ENCODE results near the gene MPPED2. TPM values are rescaled to one million over a fixed set of nuclear protein-coding genes. Genes with fewer than 3 reads are reported as not detected.

Gene MPPED2
- total RNA-seq, 1 donor from 2014 or later, result 1.6 TPM

DNA sequence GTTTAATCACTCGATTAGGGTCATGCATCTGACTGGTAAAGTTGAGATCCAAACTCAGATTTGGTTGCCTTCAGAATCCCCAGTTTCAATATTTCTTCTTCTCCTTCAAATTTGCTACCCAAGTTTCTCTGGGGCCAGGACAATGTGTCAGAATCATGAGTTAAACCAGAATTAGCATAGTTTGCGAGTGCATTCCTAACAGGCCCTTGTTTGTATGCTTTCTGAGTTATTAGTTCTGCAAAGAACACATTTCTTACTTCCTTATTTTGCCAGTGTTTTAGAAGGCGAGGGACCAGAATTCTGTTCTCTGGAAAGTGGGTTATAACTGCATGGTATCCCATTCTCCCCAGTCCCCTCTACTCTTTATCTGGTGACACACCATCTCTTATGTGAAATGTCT, 151.3 kb downstream of the MPPED2 start:
- peaks cover 7% of the 10 kb centered on the region for H3K4me1 Mint-ChIP-seq (ENCODE audit: low read depth, unreplicated experiment)
- no peak overlapping the region for H3K9ac ChIP-seq (ENCODE audit: low read length)
- H3K27me3 Mint-ChIP-seq (ENCODE audit: low read depth, unreplicated experiment), result no peaks in the 10 kb centered on the region
- TF ChIP-seq EZH2 (IDR thresholded peaks at IDR 0.05; ENCODE audit: insufficient read depth, low read length), result no peak
- TF ChIP-seq, protein P1, sequence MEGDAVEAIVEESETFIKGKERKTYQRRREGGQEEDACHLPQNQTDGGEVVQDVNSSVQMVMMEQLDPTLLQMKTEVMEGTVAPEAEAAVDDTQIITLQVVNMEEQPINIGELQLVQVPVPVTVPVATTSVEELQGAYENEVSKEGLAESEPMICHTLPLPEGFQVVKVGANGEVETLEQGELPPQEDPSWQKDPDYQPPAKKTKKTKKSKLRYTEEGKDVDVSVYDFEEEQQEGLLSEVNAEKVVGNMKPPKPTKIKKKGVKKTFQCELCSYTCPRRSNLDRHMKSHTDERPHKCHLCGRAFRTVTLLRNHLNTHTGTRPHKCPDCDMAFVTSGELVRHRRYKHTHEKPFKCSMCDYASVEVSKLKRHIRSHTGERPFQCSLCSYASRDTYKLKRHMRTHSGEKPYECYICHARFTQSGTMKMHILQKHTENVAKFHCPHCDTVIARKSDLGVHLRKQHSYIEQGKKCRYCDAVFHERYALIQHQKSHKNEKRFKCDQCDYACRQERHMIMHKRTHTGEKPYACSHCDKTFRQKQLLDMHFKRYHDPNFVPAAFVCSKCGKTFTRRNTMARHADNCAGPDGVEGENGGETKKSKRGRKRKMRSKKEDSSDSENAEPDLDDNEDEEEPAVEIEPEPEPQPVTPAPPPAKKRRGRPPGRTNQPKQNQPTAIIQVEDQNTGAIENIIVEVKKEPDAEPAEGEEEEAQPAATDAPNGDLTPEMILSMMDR (IDR thresholded peaks at IDR 0.05; ENCODE audit: insufficient read depth, low read depth, low read length), result no peak
- no peak overlapping the region for H3K27ac Mint-ChIP-seq (ENCODE audit: unreplicated experiment)
- no peaks in the 10 kb centered on the region for H3K36me3 Mint-ChIP-seq (ENCODE audit: low read depth, unreplicated experiment)
- H3K4me3 ChIP-seq (ENCODE audit: insufficient read depth, low read depth, low read length), result no peak overlapping the region
- H2AFZ ChIP-seq (ENCODE audit: low read depth, low read length), result no peak overlapping the region
- no peak overlapping the region for H3K4me2 ChIP-seq (ENCODE audit: low read length)
- no peak overlapping the region for H3K27ac ChIP-seq (ENCODE audit: low read depth, low read length)
- H3K4me1 ChIP-seq (ENCODE audit: insufficient read depth, low read length), result no peaks in the 10 kb centered on the region
- FAIRE-seq, result no peak
- no peaks in the 10 kb centered on the region for H3K27me3 ChIP-seq (ENCODE audit: insufficient read depth, low read length)
- no peaks in the 10 kb centered on the region for H3K9me3 Mint-ChIP-seq (ENCODE audit: unreplicated experiment)
- DNase-seq (ENCODE audit: low read depth), result no peak
- H4K20me1 ChIP-seq (ENCODE audit: insufficient read depth, low read length), result no peaks in the 10 kb centered on the region
- H3K79me2 ChIP-seq (ENCODE audit: insufficient read depth, low read length), result no peaks in the 10 kb centered on the region
- H3K4me3 Mint-ChIP-seq (ENCODE audit: unreplicated experiment), result no peak overlapping the region
- H3K9me3 ChIP-seq (ENCODE audit: insufficient read depth, low read depth, low read length), result no peaks in the 10 kb centered on the region
- no peaks in the 10 kb centered on the region for H3K36me3 ChIP-seq (ENCODE audit: insufficient read depth, low read length)

DNA sequence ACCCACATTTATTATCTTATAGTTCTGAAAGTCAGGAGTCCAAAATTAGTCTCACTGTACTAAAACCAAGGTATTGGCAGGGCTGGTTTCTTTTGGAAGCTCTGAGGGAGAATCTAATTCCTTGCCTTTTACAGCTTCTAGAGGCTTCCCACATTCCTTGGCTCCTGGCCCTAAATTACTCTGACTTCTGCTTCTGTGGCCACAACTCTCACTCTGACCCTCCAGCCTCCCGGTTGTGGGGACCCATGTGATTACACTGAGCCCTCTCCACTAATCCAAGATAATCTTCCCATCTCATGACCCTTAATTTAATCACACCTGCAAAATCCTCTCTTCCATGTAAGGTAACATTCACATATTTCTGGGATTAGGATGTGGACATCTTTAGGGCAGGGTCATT, 152.3 kb downstream of the MPPED2 start:
- Mint-ChIP-seq H3K27ac (ENCODE audit: unreplicated experiment) (no peak overlapping the region), H3K9me3 (ENCODE audit: unreplicated experiment) (no peaks in the 10 kb centered on the region)
- no peaks in the 10 kb centered on the region for H3K9me3 ChIP-seq (ENCODE audit: insufficient read depth, low read depth, low read length)

DNA sequence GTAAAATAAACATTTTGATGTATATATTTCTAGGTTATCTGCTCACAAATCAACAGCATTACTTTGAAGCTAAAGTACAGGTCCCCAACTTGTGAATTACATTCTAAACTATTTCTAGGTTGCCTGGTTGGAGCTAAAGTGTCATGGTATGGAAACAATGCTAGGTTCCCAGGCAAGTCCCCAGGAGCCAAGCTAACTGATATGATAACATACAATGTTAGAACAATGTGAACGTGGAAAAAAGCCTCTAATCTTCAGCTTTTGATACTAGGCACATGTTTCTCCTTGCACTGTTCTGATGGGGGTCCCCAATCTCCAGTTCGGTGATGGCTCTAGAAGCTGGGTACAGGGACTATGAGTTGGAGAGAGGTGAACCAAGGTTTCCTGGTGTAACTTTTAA, 153.4 kb downstream of the MPPED2 start:
- no peak overlapping the region for H3K27ac Mint-ChIP-seq (ENCODE audit: unreplicated experiment)
- no peak for TF ChIP-seq EZH2 (IDR thresholded peaks at IDR 0.05; ENCODE audit: insufficient read depth, low read length)
- TF ChIP-seq, protein P1 (IDR thresholded peaks at IDR 0.05; ENCODE audit: insufficient read depth, low read depth, low read length), result no peak

More for the DNA sequence above, 152.3 kb downstream of the MPPED2 start:
- H3K9ac ChIP-seq (ENCODE audit: low read length), result no peak overlapping the region
- Mint-ChIP-seq H3K4me1 (ENCODE audit: low read depth, unreplicated experiment) (peaks cover 7% of the 10 kb centered on the region), H3K36me3 (ENCODE audit: low read depth, unreplicated experiment) (no peaks in the 10 kb centered on the region), H3K27me3 (ENCODE audit: low read depth, unreplicated experiment) (no peaks in the 10 kb centered on the region), H3K4me3 (ENCODE audit: unreplicated experiment) (no peak overlapping the region)
- H3K27me3 ChIP-seq (ENCODE audit: insufficient read depth, low read length), result no peaks in the 10 kb centered on the region
- no peak overlapping the region for H3K4me3 ChIP-seq (ENCODE audit: insufficient read depth, low read depth, low read length)
- H3K27ac ChIP-seq (ENCODE audit: low read depth, low read length), result no peak overlapping the region
- no peaks in the 10 kb centered on the region for H4K20me1 ChIP-seq (ENCODE audit: insufficient read depth, low read length)
- H3K36me3 ChIP-seq (ENCODE audit: insufficient read depth, low read length), result no peaks in the 10 kb centered on the region
- H3K4me2 ChIP-seq (ENCODE audit: low read length), result no peak overlapping the region
- no peaks in the 10 kb centered on the region for H3K4me1 ChIP-seq (ENCODE audit: insufficient read depth, low read length)
- DNase-seq (ENCODE audit: low read depth) (no peak), FAIRE-seq (no peak)
- TF ChIP-seq, protein P1 (IDR thresholded peaks at IDR 0.05; ENCODE audit: insufficient read depth, low read depth, low read length), result no peak
- no peak for TF ChIP-seq EZH2 (IDR thresholded peaks at IDR 0.05; ENCODE audit: insufficient read depth, low read length)
- no peak overlapping the region for H2AFZ ChIP-seq (ENCODE audit: low read depth, low read length)
- H3K79me2 ChIP-seq (ENCODE audit: insufficient read depth, low read length), result no peaks in the 10 kb centered on the region

More for the DNA sequence above, 153.4 kb downstream of the MPPED2 start:
- Histone ChIP-seq H3K4me1 (ENCODE audit: insufficient read depth, low read length) (no peaks in the 10 kb centered on the region), H3K27me3 (ENCODE audit: insufficient read depth, low read length) (no peaks in the 10 kb centered on the region), H2AFZ (ENCODE audit: low read depth, low read length) (no peak overlapping the region), H3K4me3 (ENCODE audit: insufficient read depth, low read depth, low read length) (no peak overlapping the region), H3K9ac (ENCODE audit: low read length) (no peak overlapping the region), H3K9me3 (ENCODE audit: insufficient read depth, low read depth, low read length) (no peaks in the 10 kb centered on the region), H3K27ac (ENCODE audit: low read depth, low read length) (no peak overlapping the region), H4K20me1 (ENCODE audit: insufficient read depth, low read length) (no peaks in the 10 kb centered on the region), H3K79me2 (ENCODE audit: insufficient read depth, low read length) (no peaks in the 10 kb centered on the region), H3K4me2 (ENCODE audit: low read length) (no peak overlapping the region), H3K36me3 (ENCODE audit: insufficient read depth, low read length) (no peaks in the 10 kb centered on the region)
- DNase-seq (ENCODE audit: low read depth) (no peak), FAIRE-seq (no peak)
- Mint-ChIP-seq H3K36me3 (ENCODE audit: low read depth, unreplicated experiment) (no peaks in the 10 kb centered on the region), H3K4me3 (ENCODE audit: unreplicated experiment) (no peak overlapping the region), H3K27me3 (ENCODE audit: low read depth, unreplicated experiment) (no peaks in the 10 kb centered on the region), H3K9me3 (ENCODE audit: unreplicated experiment) (no peaks in the 10 kb centered on the region), H3K4me1 (ENCODE audit: low read depth, unreplicated experiment) (peaks cover 7% of the 10 kb centered on the region)
